NCI-H2227 (cell line): ENCODE results near the gene VOPP1.

Experiments
- DNase-seq: peaks from one replicate; lab custom pipeline; 2025; ENCODE audit not compliant: unreplicated experiment; lab: John Stamatoyannopoulos, UW

Gene VOPP1

GRCh38 chr7:55533050-55533728, 39.1 kb downstream of the VOPP1 start:
- DNase-seq, result no peak

- DNase-seq, result no peak
These were observed 40.0 kb downstream of the VOPP1 start for GRCh38 chr7:55532150-55532917.

- no peak for DNase-seq
These were observed 40.8 kb downstream of the VOPP1 start for GRCh38 chr7:55531536-55531935.

GRCh38 chr7:55527307-55527706, 45.0 kb downstream of the VOPP1 start:
- DNase-seq, result no peak

GRCh38 chr7:55526770-55527169, 45.5 kb downstream of the VOPP1 start:
- DNase-seq, result peak; percentile 63

GRCh38 chr7:55526329-55526728, 46.0 kb downstream of the VOPP1 start:
- DNase-seq, result no peak

GRCh38 chr7:55524558-55525310, 47.6 kb downstream of the VOPP1 start:
- DNase-seq, result no peak

GRCh38 chr7:55523366-55523765, 48.9 kb downstream of the VOPP1 start:
- DNase-seq, result no peak

- DNase-seq, result no peak
These were observed 50.1 kb downstream of the VOPP1 start for GRCh38 chr7:55521917-55522902.

GRCh38 chr7:55521512-55521911, 50.8 kb downstream of the VOPP1 start:
- no peak for DNase-seq

GRCh38 chr7:55520426-55521140, 51.7 kb downstream of the VOPP1 start:
- DNase-seq, result no peak

- DNase-seq, result no peak
These were observed 53.5 kb downstream of the VOPP1 start for GRCh38 chr7:55518836-55519235.

GRCh38 chr7:55517936-55518689, 54.2 kb downstream of the VOPP1 start:
- DNase-seq, result no peak

GRCh38 chr7:55517191-55517633, 55.1 kb downstream of the VOPP1 start:
- DNase-seq, result no peak

GRCh38 chr7:55516409-55516808, 55.9 kb downstream of the VOPP1 start:
- no peak for DNase-seq

GRCh38 chr7:55515569-55516279, 56.6 kb downstream of the VOPP1 start:
- no peak for DNase-seq

GRCh38 chr7:55514546-55515265, 57.6 kb downstream of the VOPP1 start:
- no peak for DNase-seq

- DNase-seq, result no peak
These were observed 58.4 kb downstream of the VOPP1 start for GRCh38 chr7:55513868-55514267.
